ENCODE measurements around the gene MAP3K9. TPM values are rescaled to one million over a fixed set of nuclear protein-coding genes. Genes with fewer than 3 reads are reported as not detected.

MAP3K9 gene
- total RNA-seq, 1 experiment from 2014 or later, result 12.1 TPM

DNA sequence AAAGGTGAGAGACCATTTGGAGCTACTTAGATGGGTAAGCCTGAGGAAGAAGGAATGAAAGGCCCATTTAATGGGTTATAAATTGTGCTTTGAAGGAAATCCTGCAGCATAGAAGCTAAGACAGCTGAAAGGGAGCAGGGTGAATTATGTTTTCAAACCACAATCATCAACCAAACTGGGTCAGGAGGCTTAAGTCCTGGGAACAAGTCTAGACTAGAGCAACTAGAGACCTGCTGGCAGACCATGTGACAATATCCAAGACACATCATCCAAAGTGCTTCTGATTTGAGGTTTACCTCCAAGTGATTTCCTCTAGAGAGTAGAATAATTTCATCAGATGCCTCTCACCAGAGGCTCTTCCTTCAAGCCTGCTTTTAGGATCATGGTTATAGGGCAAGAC lies 53.7 kb downstream of the MAP3K9 start:
- Histone ChIP-seq H3K4me3 (ENCODE audit: low read depth in 2 of 2, low read length in 2 of 2) (no peak overlapping the region), H3K36me3 (ENCODE audit: control insufficient read depth, insufficient read depth, low read length) (no peaks in the 10 kb centered on the region), H3K4me1 (ENCODE audit: control insufficient read depth, insufficient read depth, low read length) (peaks cover 12% of the 10 kb centered on the region), H3K27me3 (ENCODE audit: control insufficient read depth, insufficient read depth, low read length) (no peaks in the 10 kb centered on the region), H3K27ac (ENCODE audit: low read length) (peak overlapping the region; percentile 29; the same call in 1 of the 2 replicates), H3K9me3 (ENCODE audit: control insufficient read depth, insufficient read depth, low read depth, low read length) (no peaks in the 10 kb centered on the region)
- intact Hi-C loops (cut with micrococcal nuclease; ENCODE audit: unreplicated experiment), result no loop called here
- DNase-seq (ENCODE audit: low read depth, low spot score) (no peak), ATAC-seq (no peak)
- TF ChIP-seq SIN3A (IDR thresholded peaks at IDR 0.05; ENCODE audit: borderline replicate concordance, insufficient read depth, low read depth, low read length) (no peak), TCF7L2 (IDR thresholded peaks at IDR 0.05; ENCODE audit: low read depth, low read length) (no peak), POLR2AphosphoS5 (IDR thresholded peaks at IDR 0.05; ENCODE audit: low read depth, low read length) (no peak)
- TF ChIP-seq, protein P1, sequence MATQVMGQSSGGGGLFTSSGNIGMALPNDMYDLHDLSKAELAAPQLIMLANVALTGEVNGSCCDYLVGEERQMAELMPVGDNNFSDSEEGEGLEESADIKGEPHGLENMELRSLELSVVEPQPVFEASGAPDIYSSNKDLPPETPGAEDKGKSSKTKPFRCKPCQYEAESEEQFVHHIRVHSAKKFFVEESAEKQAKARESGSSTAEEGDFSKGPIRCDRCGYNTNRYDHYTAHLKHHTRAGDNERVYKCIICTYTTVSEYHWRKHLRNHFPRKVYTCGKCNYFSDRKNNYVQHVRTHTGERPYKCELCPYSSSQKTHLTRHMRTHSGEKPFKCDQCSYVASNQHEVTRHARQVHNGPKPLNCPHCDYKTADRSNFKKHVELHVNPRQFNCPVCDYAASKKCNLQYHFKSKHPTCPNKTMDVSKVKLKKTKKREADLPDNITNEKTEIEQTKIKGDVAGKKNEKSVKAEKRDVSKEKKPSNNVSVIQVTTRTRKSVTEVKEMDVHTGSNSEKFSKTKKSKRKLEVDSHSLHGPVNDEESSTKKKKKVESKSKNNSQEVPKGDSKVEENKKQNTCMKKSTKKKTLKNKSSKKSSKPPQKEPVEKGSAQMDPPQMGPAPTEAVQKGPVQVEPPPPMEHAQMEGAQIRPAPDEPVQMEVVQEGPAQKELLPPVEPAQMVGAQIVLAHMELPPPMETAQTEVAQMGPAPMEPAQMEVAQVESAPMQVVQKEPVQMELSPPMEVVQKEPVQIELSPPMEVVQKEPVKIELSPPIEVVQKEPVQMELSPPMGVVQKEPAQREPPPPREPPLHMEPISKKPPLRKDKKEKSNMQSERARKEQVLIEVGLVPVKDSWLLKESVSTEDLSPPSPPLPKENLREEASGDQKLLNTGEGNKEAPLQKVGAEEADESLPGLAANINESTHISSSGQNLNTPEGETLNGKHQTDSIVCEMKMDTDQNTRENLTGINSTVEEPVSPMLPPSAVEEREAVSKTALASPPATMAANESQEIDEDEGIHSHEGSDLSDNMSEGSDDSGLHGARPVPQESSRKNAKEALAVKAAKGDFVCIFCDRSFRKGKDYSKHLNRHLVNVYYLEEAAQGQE (IDR thresholded peaks at IDR 0.05; ENCODE audit: insufficient read depth in 1 of 2, low read depth in 2 of 2, low read length in 1 of 2), result no peak
- TF ChIP-seq, protein P2, sequence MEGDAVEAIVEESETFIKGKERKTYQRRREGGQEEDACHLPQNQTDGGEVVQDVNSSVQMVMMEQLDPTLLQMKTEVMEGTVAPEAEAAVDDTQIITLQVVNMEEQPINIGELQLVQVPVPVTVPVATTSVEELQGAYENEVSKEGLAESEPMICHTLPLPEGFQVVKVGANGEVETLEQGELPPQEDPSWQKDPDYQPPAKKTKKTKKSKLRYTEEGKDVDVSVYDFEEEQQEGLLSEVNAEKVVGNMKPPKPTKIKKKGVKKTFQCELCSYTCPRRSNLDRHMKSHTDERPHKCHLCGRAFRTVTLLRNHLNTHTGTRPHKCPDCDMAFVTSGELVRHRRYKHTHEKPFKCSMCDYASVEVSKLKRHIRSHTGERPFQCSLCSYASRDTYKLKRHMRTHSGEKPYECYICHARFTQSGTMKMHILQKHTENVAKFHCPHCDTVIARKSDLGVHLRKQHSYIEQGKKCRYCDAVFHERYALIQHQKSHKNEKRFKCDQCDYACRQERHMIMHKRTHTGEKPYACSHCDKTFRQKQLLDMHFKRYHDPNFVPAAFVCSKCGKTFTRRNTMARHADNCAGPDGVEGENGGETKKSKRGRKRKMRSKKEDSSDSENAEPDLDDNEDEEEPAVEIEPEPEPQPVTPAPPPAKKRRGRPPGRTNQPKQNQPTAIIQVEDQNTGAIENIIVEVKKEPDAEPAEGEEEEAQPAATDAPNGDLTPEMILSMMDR (IDR thresholded peaks at IDR 0.05), result no peak
- ChIA-PET CTCF (no interaction called here), POLR2A (no interaction called here)
- in situ Hi-C loops (cut with HindIII; ENCODE audit: low pct_unique_long_range_greater_than_20kb, low sequenced_read_pairs), result no loop called here
- no TSS peak for BruUV-seq (replicated peaks)

DNA sequence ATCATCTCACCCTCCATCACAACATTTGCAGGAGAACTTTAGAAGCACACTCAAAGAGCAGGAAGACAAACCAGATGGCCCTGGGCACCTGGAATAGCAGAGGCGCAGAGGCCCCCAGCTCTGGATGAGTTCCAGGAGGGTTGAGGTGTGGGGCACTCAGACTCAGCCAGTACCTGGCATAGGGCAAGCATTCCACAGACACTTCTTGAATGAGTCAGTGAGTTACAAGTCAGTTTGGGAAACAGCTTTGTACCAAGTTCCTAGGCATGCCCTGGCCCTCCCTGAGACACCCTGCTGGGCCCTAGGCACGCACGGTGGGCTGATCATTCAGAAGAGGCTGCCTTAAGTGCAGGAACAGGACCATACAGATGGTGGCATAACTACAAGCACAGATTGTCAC lies 54.3 kb downstream of the MAP3K9 start:
- Histone ChIP-seq H3K27me3 (ENCODE audit: control insufficient read depth, insufficient read depth, low read length) (no peaks in the 10 kb centered on the region), H3K36me3 (ENCODE audit: control insufficient read depth, insufficient read depth, low read length) (no peaks in the 10 kb centered on the region), H3K27ac (ENCODE audit: low read length) (no peak overlapping the region; the same call in 1 of the 2 replicates), H3K4me1 (ENCODE audit: control insufficient read depth, insufficient read depth, low read length) (peaks cover 12% of the 10 kb centered on the region), H3K9me3 (ENCODE audit: control insufficient read depth, insufficient read depth, low read depth, low read length) (no peaks in the 10 kb centered on the region), H3K4me3 (ENCODE audit: low read depth in 2 of 2, low read length in 2 of 2) (no peak overlapping the region)
- DNase-seq (ENCODE audit: low read depth, low spot score) (peak; percentile 5), ATAC-seq (peak; percentile 93)
- in situ Hi-C loops (cut with HindIII; ENCODE audit: low pct_unique_long_range_greater_than_20kb, low sequenced_read_pairs), result no loop called here
- ChIA-PET POLR2A (no interaction called here), CTCF (no interaction called here)
- BruUV-seq (replicated peaks), result no TSS peak
- no peak for TF ChIP-seq SIN3A (IDR thresholded peaks at IDR 0.05; ENCODE audit: borderline replicate concordance, insufficient read depth, low read depth, low read length)
- TF ChIP-seq, protein P2 (IDR thresholded peaks at IDR 0.05), result no peak
- TF ChIP-seq TCF7L2 (IDR thresholded peaks at IDR 0.05; ENCODE audit: low read depth, low read length), result no peak
- TF ChIP-seq, protein P1 (IDR thresholded peaks at IDR 0.05; ENCODE audit: insufficient read depth in 1 of 2, low read depth in 2 of 2, low read length in 1 of 2), result no peak
- TF ChIP-seq POLR2AphosphoS5 (IDR thresholded peaks at IDR 0.05; ENCODE audit: low read depth, low read length), result no peak
- intact Hi-C loops (cut with micrococcal nuclease; ENCODE audit: unreplicated experiment), result no loop called here

Data from Panc1 (cell line).